G401 (cell line): ENCODE data around the gene GBGT1. TPM values are rescaled to one million over a fixed set of nuclear protein-coding genes. Genes with fewer than 3 reads are reported as not detected.
"Not testable (repeated sequence)": the region's sequence is repeated elsewhere in the genome, so short reads cannot be mapped to it uniquely, and the experiment has no call there.

Experiments used
- DNase-seq: peaks from one replicate; pipeline ENCODE4 v3.0.0-alpha.2; 2015; ENCODE audit warnings: low spot score
- in situ Hi-C: cut with HindIII; loops from 2 replicates; pipeline ENCODE4 v1.10.0; 2016; ENCODE audit warnings: low sequenced_read_pairs, mixed read lengths
- total RNA-seq: library from RNA; depleted of rRNA; stranded (reverse); fragments of >200 nt; shearing (Covaris generic); gene quantifications from 2 replicates; pipeline ENCODE4 v1.2.3, GENCODE V29; 2014; rRNA removed

GBGT1 gene
- not detected in 2 replicates for total RNA-seq

DNA sequence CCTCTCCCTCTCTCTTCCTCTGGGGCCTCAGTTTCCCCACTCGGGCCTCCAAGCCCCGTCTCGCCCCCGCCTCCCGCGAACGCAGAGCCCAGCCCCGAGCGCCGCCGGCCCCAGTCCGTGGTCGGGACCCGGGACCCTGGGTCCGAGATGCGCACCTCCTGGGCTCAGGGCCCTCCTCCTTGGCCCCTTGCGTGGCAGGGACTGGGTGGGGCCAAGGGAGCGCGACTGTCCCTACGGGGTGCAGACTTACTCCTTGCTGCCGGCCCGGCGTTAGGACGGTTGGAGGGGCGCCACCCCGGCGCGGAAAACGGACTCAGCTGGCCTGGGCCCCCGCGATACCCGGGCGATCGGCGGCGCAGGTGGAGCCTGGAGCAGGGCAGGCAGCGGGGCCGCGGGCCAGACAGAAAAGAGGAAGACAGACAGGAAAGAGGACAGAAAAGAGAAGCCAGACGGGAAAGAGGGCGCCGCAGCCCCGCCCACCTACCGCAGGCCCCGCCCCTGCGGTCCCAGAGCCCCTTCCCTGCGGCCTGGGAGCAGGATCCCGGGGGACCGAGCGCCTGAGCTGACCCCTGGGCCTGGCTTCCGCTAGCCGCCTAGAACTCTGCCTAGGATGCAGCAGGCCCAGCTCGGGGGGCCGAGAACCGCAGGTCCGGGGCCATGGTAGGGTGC, at the start of gene GBGT1:
TSS of gene GBGT1 (minus strand) at position 411 of the 669 bp plus-strand sequence. CDS start 1,502 bp downstream, outside the sequence.
- in situ Hi-C loops: no loop called here
- DNase-seq: peak; percentile 67

DNA sequence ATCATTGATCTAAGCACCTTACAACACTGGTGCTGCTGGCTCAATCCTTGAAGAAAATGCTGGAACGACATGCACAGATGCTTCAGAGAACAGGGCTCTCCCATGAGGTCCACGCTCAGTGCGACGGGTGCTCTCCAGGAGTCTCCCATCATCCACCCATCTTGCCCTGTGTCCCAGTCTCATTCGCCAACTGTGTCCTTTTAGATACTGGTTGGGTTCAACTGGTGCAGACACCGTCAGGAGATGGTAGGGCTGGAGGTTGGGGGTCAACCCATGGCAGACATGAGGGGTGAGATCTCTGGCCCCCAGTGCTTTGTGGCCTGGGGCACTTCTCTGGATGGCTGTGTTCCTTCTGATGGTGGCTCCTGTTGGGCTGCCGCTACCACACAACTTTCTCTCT, 46.9 kb upstream of the GBGT1 start:
- DNase-seq: no peak
- in situ Hi-C loops: no loop called here

DNA sequence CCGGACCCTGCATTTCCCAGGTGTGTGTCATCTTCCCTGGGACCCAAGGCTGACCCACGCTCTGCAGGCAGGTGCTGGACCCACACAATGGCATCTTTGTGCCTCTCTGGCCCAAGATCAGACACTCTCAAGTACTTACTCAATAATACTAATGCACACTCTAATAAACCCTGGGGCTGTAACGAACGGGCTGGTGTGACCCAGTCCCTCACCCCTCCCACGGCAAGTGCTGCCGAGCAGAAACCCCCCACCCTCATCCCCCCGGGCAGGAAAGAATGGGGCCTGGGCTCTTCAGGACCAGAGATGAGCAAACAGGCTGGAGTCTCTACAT, 46.5 kb upstream of the GBGT1 start:
- in situ Hi-C loops: no loop called here
- no peak for DNase-seq

- in situ Hi-C loops, DNase-seq: not testable (repeated sequence)
Measured at GRCh38 chr9:133209327-133210201, 45.9 kb upstream of the GBGT1 start.

DNA sequence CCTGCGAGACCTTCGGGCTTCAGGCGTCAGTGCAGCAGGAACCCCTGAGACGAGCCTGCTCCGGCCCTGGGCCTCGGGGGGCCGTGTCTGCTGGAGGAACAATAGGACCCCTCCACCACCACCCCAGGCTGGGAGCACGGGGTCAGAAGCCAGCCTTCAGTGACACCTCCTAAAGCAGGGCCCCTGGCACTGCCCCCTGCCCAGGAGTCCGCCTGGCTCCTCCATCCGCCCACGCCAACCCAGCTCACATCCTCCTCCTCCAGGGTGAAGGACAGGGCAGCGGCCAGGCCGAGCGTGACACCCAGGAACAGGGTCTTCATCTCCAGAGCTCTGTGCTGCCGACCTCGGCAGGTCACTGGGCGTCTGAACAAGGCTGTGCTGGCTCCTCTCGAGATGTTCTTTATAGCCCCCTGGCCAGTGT, 45.2 kb upstream of the GBGT1 start, which contains the start of gene OBP2B:
TSS of gene OBP2B (minus strand) at position 371 of the 421 bp plus-strand sequence. CDS start at position 320, 51 bp downstream.
- in situ Hi-C loops, DNase-seq: not testable (repeated sequence)

DNA sequence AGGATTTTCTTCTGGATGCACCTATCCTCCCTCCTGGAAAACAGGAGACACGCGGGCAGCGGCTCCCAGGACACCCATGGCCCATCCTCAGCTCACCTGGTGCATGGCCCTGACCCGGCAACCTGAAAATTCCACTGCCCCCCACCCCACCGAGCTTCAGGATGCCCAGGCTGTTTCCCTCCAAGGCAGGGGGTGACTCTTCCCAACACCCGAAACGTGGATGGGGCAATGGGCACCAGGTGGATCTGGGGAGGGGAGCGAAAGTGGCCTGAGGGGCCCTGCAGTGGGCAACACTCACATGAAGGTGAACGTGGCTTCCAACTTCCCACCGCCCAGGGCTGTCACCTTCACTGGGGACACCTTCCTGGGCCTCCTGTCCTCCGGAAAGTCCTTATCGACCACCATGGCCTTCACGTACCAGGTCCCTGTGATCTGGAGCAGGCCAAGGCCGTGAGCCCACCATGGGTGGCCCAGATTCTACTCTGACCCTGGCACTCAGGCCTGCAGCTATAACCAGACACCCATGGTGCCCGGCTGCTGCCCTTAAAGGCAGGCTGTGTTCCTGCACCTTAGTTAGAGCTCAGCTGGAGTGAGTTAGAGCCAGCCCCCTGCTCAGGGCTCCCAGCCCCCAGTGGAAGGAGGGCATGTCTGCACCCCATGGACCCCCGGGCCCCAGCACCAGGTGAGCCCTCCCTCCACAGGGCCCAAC, 44.6 kb upstream of the GBGT1 start:
- in situ Hi-C loops, DNase-seq: not testable (repeated sequence)

DNA sequence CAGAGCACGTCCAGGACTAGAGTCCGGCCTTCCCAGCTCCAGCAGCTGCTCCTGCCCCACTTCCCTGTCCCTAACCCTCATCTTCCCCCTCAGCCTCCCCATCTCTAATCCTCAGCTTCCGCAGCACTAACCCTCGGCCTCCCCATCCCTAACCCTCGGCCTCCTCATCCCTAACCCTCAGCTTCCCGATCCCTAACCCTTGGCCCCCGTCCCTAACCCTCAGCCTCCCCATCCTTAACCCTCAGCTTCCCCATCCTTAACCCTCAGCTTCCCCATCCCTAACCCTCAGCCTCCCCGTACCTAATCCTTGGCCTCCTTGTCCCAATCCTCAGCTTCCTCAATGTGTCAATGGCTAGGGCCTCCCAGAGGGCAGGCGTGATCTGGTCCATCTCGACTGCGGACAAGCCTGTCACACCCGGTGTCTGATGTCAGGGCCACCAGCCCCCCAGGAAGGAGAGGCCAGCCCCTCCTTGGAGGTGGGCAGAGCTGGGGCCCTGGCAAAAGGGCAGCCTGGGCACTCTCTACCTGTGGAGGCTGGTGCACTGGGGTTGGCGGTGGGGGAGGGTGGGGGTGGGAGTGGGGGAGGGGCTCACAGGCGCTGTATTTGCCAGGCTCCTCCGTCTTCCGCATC, 43.9 kb upstream of the GBGT1 start:
- in situ Hi-C loops: no loop called here
- DNase-seq: no peak

DNA sequence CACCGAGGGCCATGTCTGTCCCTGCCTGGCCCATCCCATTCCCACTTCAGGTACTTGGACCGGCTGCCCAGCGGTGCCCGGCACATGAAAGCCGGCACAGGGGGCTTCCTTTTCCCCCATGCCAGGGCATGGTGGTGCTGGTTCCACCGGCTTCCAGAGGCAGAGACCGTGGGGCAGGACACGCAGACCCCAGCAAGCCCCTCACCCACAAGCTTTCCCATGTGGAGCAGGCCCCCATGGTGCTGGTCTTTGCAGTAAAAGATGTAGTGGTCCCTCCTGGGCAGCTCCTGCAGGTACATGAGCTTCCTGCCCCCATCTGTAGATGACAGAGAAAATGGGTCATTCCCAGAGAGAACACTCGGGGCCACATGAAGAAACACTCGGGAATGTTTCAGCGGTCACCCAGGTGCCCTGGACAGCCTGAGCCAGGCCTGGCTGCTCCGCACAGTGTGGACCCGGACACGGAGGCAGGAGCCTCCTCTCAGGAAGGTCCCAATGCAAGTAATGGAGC, 43.4 kb upstream of the GBGT1 start:
- no peak for DNase-seq
- in situ Hi-C loops: no loop called here

DNA sequence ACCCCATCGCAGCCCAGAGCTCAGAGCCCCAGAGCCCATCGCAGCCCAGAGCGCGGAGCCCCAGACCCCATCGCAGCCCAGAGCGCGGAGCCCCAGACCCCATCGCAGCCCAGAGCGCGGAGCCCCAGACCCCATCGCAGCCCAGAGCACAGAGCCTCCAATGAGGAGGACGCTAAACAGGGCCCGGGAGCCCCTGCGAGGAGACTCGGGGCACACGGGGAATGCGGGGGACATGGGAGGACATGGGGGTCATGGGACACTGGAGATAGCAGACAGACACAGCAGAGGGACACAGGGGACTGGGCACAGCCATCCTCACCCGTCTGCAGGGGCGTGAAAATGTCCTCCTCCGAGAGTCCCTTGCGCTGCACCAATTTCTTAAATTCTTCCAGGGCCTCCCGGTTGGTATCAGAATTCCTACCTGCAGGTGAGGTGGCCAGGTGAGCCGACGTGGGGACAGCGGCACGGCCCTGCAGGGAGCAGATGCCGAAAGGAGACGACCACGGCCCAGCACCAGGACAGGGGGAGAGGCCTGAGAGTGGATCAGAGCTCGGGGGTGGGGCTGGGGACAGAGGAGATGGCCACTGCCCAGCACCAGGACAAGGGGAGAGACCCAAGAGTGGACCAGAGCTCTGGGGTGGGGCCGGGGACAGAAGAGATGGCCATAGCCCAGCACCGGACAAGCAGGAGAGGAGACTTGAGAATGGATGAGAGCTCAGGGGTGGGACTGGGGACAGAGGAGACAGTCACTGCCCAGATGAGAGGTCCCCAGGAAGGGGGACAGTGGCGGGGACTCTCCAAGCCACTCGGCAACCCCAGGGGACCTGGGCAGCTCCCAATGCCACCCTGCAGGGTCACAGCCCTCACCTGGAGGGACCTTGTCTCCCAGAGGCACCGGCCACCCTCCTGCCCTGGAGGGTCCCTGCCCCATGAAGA, 42.5 kb upstream of the GBGT1 start:
- no peak for DNase-seq
- in situ Hi-C loops: no loop called here

GRCh38 chr9:133205481-133205887, 41.8 kb upstream of the GBGT1 start:
- DNase-seq, in situ Hi-C loops: not testable (repeated sequence)

- in situ Hi-C loops: no loop called here
- DNase-seq: no peak
Measured at GRCh38 chr9:133204993-133205336, 41.3 kb upstream of the GBGT1 start.

- in situ Hi-C loops: no loop called here
Measured at GRCh38 chr9:133204335-133204992, 40.8 kb upstream of the GBGT1 start.

DNA sequence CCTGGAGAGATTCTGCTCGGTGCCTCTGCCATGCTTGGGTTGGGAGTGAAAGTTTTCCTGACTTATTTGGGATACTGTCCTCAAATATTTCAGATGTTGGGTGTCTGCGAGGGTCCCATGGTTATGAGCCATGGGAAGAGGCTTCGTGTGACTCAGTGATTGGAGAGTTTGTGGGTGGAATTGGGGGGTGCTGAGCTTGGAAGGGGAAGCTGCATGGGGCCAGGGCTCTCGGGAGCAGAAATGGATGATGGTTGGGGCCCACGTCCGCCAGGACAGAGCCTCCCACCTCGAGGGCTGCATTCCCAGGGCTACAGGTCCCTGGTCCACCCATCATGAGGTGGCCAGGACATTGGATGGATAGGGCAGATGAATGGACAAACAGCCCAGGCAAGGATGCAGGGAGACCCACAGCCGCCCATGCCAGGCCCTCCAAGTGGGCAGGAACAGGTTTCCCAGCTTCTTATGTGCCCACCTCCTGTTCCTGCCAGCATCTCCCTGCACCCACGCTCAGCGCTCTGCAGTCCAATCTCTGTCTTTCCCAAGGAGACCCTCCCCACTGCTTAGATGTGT, 39.9 kb upstream of the GBGT1 start:
- in situ Hi-C loops: no loop called here
- DNase-seq: no peak

More at GRCh38 chr9:133204335-133204992, 40.8 kb upstream of the GBGT1 start:
- no peak for DNase-seq

- in situ Hi-C loops: no loop called here
Measured at GRCh38 chr9:133202688-133203453, 39.2 kb upstream of the GBGT1 start.

DNA sequence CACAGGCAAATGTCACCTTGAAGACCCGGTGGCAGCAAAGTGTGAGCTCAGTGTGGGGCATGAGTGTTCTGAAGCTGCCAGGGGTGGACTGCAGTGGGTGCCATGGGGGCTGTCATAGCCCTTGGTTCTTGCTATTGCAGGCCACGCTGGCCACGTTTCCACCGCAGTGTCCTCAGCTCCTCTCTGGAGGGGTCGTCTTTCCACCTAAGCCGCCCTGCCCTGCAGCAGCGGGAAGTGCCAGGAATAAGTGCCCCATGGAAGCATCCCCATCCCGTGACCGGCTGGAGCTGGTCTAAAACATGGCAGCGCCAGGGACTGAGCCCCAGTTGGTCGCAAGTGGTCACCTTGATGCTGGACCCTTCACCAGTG, 38.4 kb upstream of the GBGT1 start:
- DNase-seq: no peak
- in situ Hi-C loops: no loop called here

More at GRCh38 chr9:133202688-133203453, 39.2 kb upstream of the GBGT1 start:
- no peak for DNase-seq

- in situ Hi-C loops: no loop called here
- no peak for DNase-seq
Measured at GRCh38 chr9:133201424-133202144, 37.9 kb upstream of the GBGT1 start.
